Gastrocnemius medialis (tissue), 4 donors: ENCODE measurements around the gene TNIK. TPM values are rescaled to one million over a fixed set of nuclear protein-coding genes. Genes with fewer than 3 reads are reported as not detected.

Source experiments
- ATAC-seq, 2 donors: fragments of 150-250 bp; one replicate each; pipeline ENCODE4 v1.9.1; 2016
- DNase-seq, 2 donors: peaks; one replicate each; pipeline ENCODE4 v3.0.0-alpha.2; 2019
- H3K27ac ChIP-seq, 4 donors: fragments of 200-600 bp; sonication (generic); 1 replicate in 1 of 4; 2 replicates in 3 of 4; pipeline ENCODE4 v1.5.1; 2016 to 2018; ENCODE audit warnings: mild to moderate bottlenecking in 2 of 4, moderate library complexity in 1 of 4
- H3K27me3 ChIP-seq, 3 donors: fragments of 200-600 bp; sonication (generic) in 2 of 3; 1 replicate in 1 of 3; 2 replicates in 2 of 3; pipeline versions ENCODE4 v1.5.1 to v1.6.0; 2016 to 2019; ENCODE audit warnings: mild to moderate bottlenecking in 1 of 3, moderate library complexity in 1 of 3
- H3K36me3 ChIP-seq, 2 donors: fragments of 200-600 bp; sonication (generic) in 1 of 2; one replicate each; pipeline ENCODE4 v1.5.1; 2017 to 2018
- H3K4me1 ChIP-seq, 2 donors: fragments of 200-600 bp; sonication (generic) in 1 of 2; one replicate each; pipeline ENCODE4 v1.5.1; 2016 to 2017; ENCODE audit warnings: mild to moderate bottlenecking in 2 of 2
- H3K4me3 ChIP-seq, 4 donors: fragments of 200-600 bp; sonication (generic) in 3 of 4; 1 replicate in 1 of 4; 2 replicates in 3 of 4; pipeline ENCODE4 v1.5.1; 2016 to 2019; ENCODE audit warnings: mild to moderate bottlenecking in 2 of 4
- H3K9me3 ChIP-seq, 3 donors: fragments of 200-600 bp; sonication (generic) in 2 of 3; 1 replicate in 1 of 3; 2 replicates in 2 of 3; pipeline ENCODE4 v1.5.1; 2016 to 2019
- POLR2A ChIP-seq, 2 donors: fragments of 450-650 bp; IDR thresholded peaks; one replicate each; pipeline ENCODE4 v1.6.1; 2017; ENCODE audit warnings: antibody characterized with exemption in 2 of 2, mild to moderate bottlenecking in 2 of 2, moderate library complexity in 2 of 2
- in situ Hi-C, 4 donors: fragments of 200-750 bp; cut with MboI; loops; one replicate each; pipeline versions ENCODE4 v1.15.0 to v1.8.0; 2017; ENCODE audit warnings: low sequenced_read_pairs in 4 of 4
- intact Hi-C: fragments of 100-400 bp; cut with DNase I; formaldehyde crosslinking; loops from one replicate; pipeline ENCODE4 v1.15.1; 2023; ENCODE audit warnings: low total_unique reads
- total RNA-seq, 4 donors: library from RNA; depleted of rRNA; stranded (reverse); fragments of >200 nt; gene quantifications; one replicate each; pipeline versions ENCODE4 v1.1.0 to v1.2.3, GENCODE V29; 2016
- TF ChIP-seq, protein P1 (sequence below), 5 experiments: fragments of 450-650 bp in 3 of 5; fragments of 200-600 bp in 2 of 5; sonication (generic) in 2 of 5; IDR thresholded peaks in 4 of 5; conservative IDR thresholded peaks in 1 of 5; 1 replicate in 4 of 5; 2 replicates in 1 of 5; pipeline ENCODE4 v1.5.1; 2016 to 2019; ENCODE audit warnings: antibody characterized with exemption in 5 of 5, mild to moderate bottlenecking in 3 of 5, moderate library complexity in 3 of 5

The TNIK gene
- total RNA-seq, 4 donors from 2014 or later, result 5.2 to 19.7 (median 10.6) TPM

DNA sequence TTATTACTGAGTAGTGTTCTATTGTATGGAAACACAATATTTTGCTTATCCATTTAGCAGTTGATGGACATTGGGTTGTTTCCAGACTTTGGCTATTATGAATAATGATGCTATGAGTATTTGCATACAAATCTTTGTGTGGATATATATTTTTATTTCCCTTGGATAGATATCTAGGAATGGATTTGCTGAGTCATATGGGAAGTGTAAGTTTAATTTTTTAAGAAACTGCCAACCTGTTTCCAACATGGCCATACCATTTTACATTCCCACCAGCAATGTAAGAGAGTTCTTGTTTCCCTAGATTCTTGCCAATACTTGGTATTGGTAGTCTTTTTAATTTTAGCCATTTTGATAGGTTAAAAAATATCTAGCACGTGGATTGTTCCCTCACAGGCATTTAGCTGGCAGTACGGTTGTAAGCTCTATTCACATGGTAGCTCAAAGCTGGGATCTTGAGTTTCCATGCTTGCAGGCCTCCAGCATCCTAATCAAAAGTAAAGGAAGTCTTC is 45.7 kb upstream of the TNIK start:
- in situ Hi-C loops (no loop called here), intact Hi-C loops (loop anchor here (2.0 kb wide), 1 partner anchor 71 kb away; no protein-coding TSS in a partner anchor)
- no peaks in the 10 kb centered on the region for H3K27me3 ChIP-seq
- no peak for TF ChIP-seq POLR2A (IDR thresholded peaks at IDR 0.05)
- TF ChIP-seq, protein P1, sequence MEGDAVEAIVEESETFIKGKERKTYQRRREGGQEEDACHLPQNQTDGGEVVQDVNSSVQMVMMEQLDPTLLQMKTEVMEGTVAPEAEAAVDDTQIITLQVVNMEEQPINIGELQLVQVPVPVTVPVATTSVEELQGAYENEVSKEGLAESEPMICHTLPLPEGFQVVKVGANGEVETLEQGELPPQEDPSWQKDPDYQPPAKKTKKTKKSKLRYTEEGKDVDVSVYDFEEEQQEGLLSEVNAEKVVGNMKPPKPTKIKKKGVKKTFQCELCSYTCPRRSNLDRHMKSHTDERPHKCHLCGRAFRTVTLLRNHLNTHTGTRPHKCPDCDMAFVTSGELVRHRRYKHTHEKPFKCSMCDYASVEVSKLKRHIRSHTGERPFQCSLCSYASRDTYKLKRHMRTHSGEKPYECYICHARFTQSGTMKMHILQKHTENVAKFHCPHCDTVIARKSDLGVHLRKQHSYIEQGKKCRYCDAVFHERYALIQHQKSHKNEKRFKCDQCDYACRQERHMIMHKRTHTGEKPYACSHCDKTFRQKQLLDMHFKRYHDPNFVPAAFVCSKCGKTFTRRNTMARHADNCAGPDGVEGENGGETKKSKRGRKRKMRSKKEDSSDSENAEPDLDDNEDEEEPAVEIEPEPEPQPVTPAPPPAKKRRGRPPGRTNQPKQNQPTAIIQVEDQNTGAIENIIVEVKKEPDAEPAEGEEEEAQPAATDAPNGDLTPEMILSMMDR (IDR thresholded peaks at IDR 0.05 in 4 of 5, conservative IDR thresholded peaks at IDR 0.05 in 1 of 5), result no peak
- H3K36me3 ChIP-seq, result no peaks in the 10 kb centered on the region
- no peak for ATAC-seq
- H3K27ac ChIP-seq, result no peak overlapping the region
- H3K4me1 ChIP-seq, result peaks cover 0 to 3% of the 10 kb centered on the region in 2 donors
- no peak overlapping the region for H3K4me3 ChIP-seq
- no peak for DNase-seq
- H3K9me3 ChIP-seq, result no peaks in the 10 kb centered on the region

- DNase-seq (no peak), ATAC-seq (no peak)
- TF ChIP-seq, protein P1 (IDR thresholded peaks at IDR 0.05 in 4 of 5, conservative IDR thresholded peaks at IDR 0.05 in 1 of 5), result no peak
- no peak for TF ChIP-seq POLR2A (IDR thresholded peaks at IDR 0.05)
- no peaks in the 10 kb centered on the region for H3K27me3 ChIP-seq
- no peaks in the 10 kb centered on the region for H3K36me3 ChIP-seq
- no peak overlapping the region for H3K4me3 ChIP-seq
- H3K9me3 ChIP-seq, result no peaks in the 10 kb centered on the region
- intact Hi-C loops (loop anchor here (2.0 kb wide), 1 partner anchor 70 kb away; no protein-coding TSS in a partner anchor), in situ Hi-C loops (no loop called here)
- no peak overlapping the region for H3K27ac ChIP-seq
- peaks cover 0 to 3% of the 10 kb centered on the region in 2 donors for H3K4me1 ChIP-seq
These were observed 44.2 kb upstream of the TNIK start for GRCh38 chr3:171504376-171504775.

DNA sequence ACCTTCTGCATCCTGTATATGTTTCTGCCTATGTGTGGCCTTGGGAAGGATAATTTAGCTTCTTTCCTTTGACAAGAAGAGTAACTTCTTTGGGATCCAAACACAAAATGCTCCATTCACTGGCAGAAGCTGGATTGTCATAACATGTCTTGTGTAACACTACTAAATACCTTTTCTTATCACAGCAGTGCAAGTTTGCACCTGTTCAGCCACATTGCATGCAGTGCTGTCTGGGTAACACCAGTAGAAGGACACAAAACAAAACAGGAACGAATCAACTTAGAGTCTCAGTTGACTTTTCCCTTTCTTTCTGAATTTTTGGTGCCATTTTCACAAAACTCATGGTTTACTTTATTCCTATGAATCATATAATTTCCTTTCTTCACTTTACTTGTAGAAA is 43.6 kb upstream of the TNIK start:
- in situ Hi-C loops, result no loop called here
- Histone ChIP-seq H3K27me3 (no peaks in the 10 kb centered on the region), H3K4me1 (peaks cover 0 to 3% of the 10 kb centered on the region in 2 donors), H3K27ac (no peak overlapping the region), H3K36me3 (no peaks in the 10 kb centered on the region), H3K9me3 (no peaks in the 10 kb centered on the region), H3K4me3 (no peak overlapping the region)
- intact Hi-C loops, result loop anchor here (2.0 kb wide), 1 partner anchor 69 kb away; no protein-coding TSS in a partner anchor
- DNase-seq (no peak), ATAC-seq (no peak)
- TF ChIP-seq, protein P1 (IDR thresholded peaks at IDR 0.05 in 4 of 5, conservative IDR thresholded peaks at IDR 0.05 in 1 of 5), result no peak
- no peak for TF ChIP-seq POLR2A (IDR thresholded peaks at IDR 0.05)

- Histone ChIP-seq H3K4me1 (peaks cover 0 to 1% of the 10 kb centered on the region in 2 donors), H3K27ac (no peak overlapping the region), H3K4me3 (no peak overlapping the region), H3K27me3 (no peaks in the 10 kb centered on the region), H3K36me3 (no peaks in the 10 kb centered on the region), H3K9me3 (no peaks in the 10 kb centered on the region)
- no peak for ATAC-seq
- in situ Hi-C loops (no loop called here), intact Hi-C loops (no loop called here)
- TF ChIP-seq, protein P1 (IDR thresholded peaks at IDR 0.05 in 4 of 5, conservative IDR thresholded peaks at IDR 0.05 in 1 of 5), result no peak
- no peak for DNase-seq
These were observed 38.7 kb upstream of the TNIK start for GRCh38 chr3:171498921-171499320.

- H3K36me3 ChIP-seq, result no peaks in the 10 kb centered on the region
- TF ChIP-seq POLR2A (IDR thresholded peaks at IDR 0.05), result no peak
- TF ChIP-seq, protein P1 (IDR thresholded peaks at IDR 0.05 in 4 of 5, conservative IDR thresholded peaks at IDR 0.05 in 1 of 5), result no peak
- H3K4me3 ChIP-seq, result no peak overlapping the region
- H3K27ac ChIP-seq, result no peak overlapping the region
- no peaks in the 10 kb centered on the region for H3K27me3 ChIP-seq
- no peaks in the 10 kb centered on the region for H3K9me3 ChIP-seq
- intact Hi-C loops (no loop called here), in situ Hi-C loops (no loop called here)
- ATAC-seq (no peak), DNase-seq (no peak)
- no peaks in the 10 kb centered on the region for H3K4me1 ChIP-seq
These were observed 37.3 kb upstream of the TNIK start for GRCh38 chr3:171497468-171497867.
